ENCODE results near the gene SLC12A9.
"Not testable (repeated sequence)": the region's sequence is repeated elsewhere in the genome, so short reads cannot be mapped to it uniquely, and the experiment has no call there.

The SLC12A9 gene

GRCh38 chr7:100825751-100826513, 26.6 kb upstream of the SLC12A9 start:
- DNase-seq, result no peak

- peak; percentile 47 for DNase-seq
Observed at GRCh38 chr7:100826514-100827329, 25.8 kb upstream of the SLC12A9 start.

GRCh38 chr7:100827330-100828226, 24.9 kb upstream of the SLC12A9 start, which contains the start of gene EPHB4:
EPHB4 (minus strand) TSS chr7:100827523; CDS start chr7:100827030, 493 bp downstream.
- DNase-seq, result peak; percentile 94

GRCh38 chr7:100829150-100829716, 23.3 kb upstream of the SLC12A9 start:
- DNase-seq, result peak; percentile 58

GRCh38 chr7:100830396-100830795, 22.1 kb upstream of the SLC12A9 start:
- DNase-seq, result no peak

GRCh38 chr7:100832281-100832633, 20.3 kb upstream of the SLC12A9 start:
- DNase-seq, result no peak

GRCh38 chr7:100835903-100836811, 16.4 kb upstream of the SLC12A9 start:
- DNase-seq, result peak; percentile 73

GRCh38 chr7:100836812-100837098, 15.8 kb upstream of the SLC12A9 start:
- DNase-seq, result no peak

- DNase-seq, result peak; percentile 96
Observed at GRCh38 chr7:100837099-100837836, 15.2 kb upstream of the SLC12A9 start.

GRCh38 chr7:100839361-100839760, 13.2 kb upstream of the SLC12A9 start:
- DNase-seq, result no peak

- no peak for DNase-seq
Observed at GRCh38 chr7:100840470-100841100, 11.9 kb upstream of the SLC12A9 start.

GRCh38 chr7:100847360-100847759, 5.2 kb upstream of the SLC12A9 start:
- DNase-seq, result no peak

- no peak for DNase-seq
Observed at GRCh38 chr7:100854146-100854895, 1.8 kb downstream of the SLC12A9 start.

GRCh38 chr7:100854899-100855298, 2.4 kb downstream of the SLC12A9 start:
- not testable (repeated sequence) for DNase-seq

GRCh38 chr7:100855515-100855914, 3.0 kb downstream of the SLC12A9 start:
- no peak for DNase-seq

- DNase-seq, result no peak
Observed at GRCh38 chr7:100856871-100857282, 4.4 kb downstream of the SLC12A9 start.

- no peak for DNase-seq
Observed at GRCh38 chr7:100859856-100860255, 7.3 kb downstream of the SLC12A9 start.

GRCh38 chr7:100860702-100861615, 8.4 kb downstream of the SLC12A9 start:
- no peak for DNase-seq

- DNase-seq, result no peak
Observed at GRCh38 chr7:100861616-100861985, 9.1 kb downstream of the SLC12A9 start.

Data from femur (tissue), 1 donor.